Dedifferentiated amniotic fluid mesenchymal stem cell (primary cell): Measurements from ENCODE around the gene EXOG.
"Not testable (repeated sequence)": the region's sequence is repeated elsewhere in the genome, so short reads cannot be mapped to it uniquely, and the experiment has no call there.

Experiments
- DNase-seq: peaks from one replicate; pipeline ENCODE4 v3.0.0-alpha.2; 2016; ENCODE audit errors: extremely low spot score

Gene EXOG

GRCh38 chr3:38563886-38564270 lies 67.7 kb downstream of the EXOG start:
- no peak for DNase-seq

- DNase-seq, result no peak
These were observed 68.6 kb downstream of the EXOG start for GRCh38 chr3:38564631-38565338.

GRCh38 chr3:38565339-38566214 lies 69.4 kb downstream of the EXOG start:
- DNase-seq, result no peak

- no peak for DNase-seq
These were observed 70.0 kb downstream of the EXOG start for GRCh38 chr3:38566215-38566528.

GRCh38 chr3:38566794-38567193 lies 70.7 kb downstream of the EXOG start:
- DNase-seq, result not testable (repeated sequence)

GRCh38 chr3:38567498-38567897 lies 71.4 kb downstream of the EXOG start:
- no peak for DNase-seq

GRCh38 chr3:38573111-38573510 lies 77.0 kb downstream of the EXOG start:
- no peak for DNase-seq

- DNase-seq, result no peak
These were observed 77.4 kb downstream of the EXOG start for GRCh38 chr3:38573556-38573955.

GRCh38 chr3:38574411-38575278 lies 78.5 kb downstream of the EXOG start:
- no peak for DNase-seq

- DNase-seq, result no peak
These were observed 79.2 kb downstream of the EXOG start for GRCh38 chr3:38575279-38575843.
